ENCODE measurements around the gene DUSP5. TPM values are rescaled to one million over a fixed set of nuclear protein-coding genes. Genes with fewer than 3 reads are reported as not detected.

Gene DUSP5
- total RNA-seq, 2 experiments from 2014 or later, result 0.06 to 0.97 TPM

DNA sequence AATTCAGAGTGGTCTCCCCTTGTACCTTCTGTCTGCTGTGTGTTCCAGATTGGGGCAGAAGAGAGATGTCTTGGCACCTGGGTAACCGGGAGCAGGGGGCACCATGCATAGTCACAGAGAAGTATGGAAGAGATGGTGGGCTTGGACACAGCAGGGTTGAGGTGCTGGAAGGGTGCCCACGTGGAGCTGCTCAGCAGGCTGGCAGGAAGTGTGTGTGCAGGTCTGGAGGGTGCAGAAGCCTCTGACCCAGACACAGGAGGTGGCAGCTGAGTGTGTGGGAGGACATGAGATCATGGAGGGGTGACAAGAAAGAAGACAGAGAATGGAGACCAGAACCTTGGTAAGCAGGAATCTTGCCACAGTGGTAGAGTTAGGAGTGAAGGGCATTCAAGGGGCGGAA, 42.3 kb upstream of the DUSP5 start:
- no peak for TF ChIP-seq EZH2phosphoT487 (IDR thresholded peaks at IDR 0.05; ENCODE audit: borderline replicate concordance, low read depth, low read length)
- TF ChIP-seq, protein P1, sequence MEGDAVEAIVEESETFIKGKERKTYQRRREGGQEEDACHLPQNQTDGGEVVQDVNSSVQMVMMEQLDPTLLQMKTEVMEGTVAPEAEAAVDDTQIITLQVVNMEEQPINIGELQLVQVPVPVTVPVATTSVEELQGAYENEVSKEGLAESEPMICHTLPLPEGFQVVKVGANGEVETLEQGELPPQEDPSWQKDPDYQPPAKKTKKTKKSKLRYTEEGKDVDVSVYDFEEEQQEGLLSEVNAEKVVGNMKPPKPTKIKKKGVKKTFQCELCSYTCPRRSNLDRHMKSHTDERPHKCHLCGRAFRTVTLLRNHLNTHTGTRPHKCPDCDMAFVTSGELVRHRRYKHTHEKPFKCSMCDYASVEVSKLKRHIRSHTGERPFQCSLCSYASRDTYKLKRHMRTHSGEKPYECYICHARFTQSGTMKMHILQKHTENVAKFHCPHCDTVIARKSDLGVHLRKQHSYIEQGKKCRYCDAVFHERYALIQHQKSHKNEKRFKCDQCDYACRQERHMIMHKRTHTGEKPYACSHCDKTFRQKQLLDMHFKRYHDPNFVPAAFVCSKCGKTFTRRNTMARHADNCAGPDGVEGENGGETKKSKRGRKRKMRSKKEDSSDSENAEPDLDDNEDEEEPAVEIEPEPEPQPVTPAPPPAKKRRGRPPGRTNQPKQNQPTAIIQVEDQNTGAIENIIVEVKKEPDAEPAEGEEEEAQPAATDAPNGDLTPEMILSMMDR (conservative IDR thresholded peaks at IDR 0.05; ENCODE audit: low read length), result no peak
- CTCF ChIA-PET (ENCODE audit: unreplicated experiment), result no interaction called here
- H3K27ac ChIP-seq (ENCODE audit: low read depth, low read length, poor library complexity, severe bottlenecking), result no peak overlapping the region
- H3K9me2 ChIP-seq (ENCODE audit: insufficient read depth, low read length), result no peaks in the 10 kb centered on the region
- BruUV-seq (replicated peaks), result no TSS peak
- peak overlapping the region; percentile 75; the same call in 1 of the 2 replicates for H3K4me2 ChIP-seq (ENCODE audit: low read length)
- peak; percentile 27 for DNase-seq (ENCODE audit: low spot score)
- no peaks in the 10 kb centered on the region for H3K36me3 ChIP-seq (ENCODE audit: insufficient read depth, low read length)
- H3K79me2 ChIP-seq (ENCODE audit: insufficient read depth, low read depth, low read length), result no peaks in the 10 kb centered on the region
- H3K9me3 ChIP-seq (ENCODE audit: low read length), result no peaks in the 10 kb centered on the region
- intact Hi-C loops (cut with micrococcal nuclease; ENCODE audit: unreplicated experiment), result loop anchor here (5.0 kb wide), 1 partner anchor 77 kb away; no protein-coding TSS in a partner anchor
- H4K20me1 ChIP-seq (ENCODE audit: insufficient read depth, low read length), result no peaks in the 10 kb centered on the region
- no peak overlapping the region for H3K4me3 ChIP-seq (ENCODE audit: low read depth, low read length, poor library complexity, severe bottlenecking)
- peaks cover 57% of the 10 kb centered on the region for H3K4me1 ChIP-seq (ENCODE audit: insufficient read depth, low read length, poor library complexity, severe bottlenecking)
- H2AFZ ChIP-seq (ENCODE audit: low read length), result no peak overlapping the region
- POLR2A ChIA-PET, result interaction anchor here (0.9 to 1.9 kb wide), 7 partner anchors 9 to 40 kb away, joined by 3 to 11 read pairs (median 4); no protein-coding TSS in a partner anchor

GRCh38 chr10:110456046-110456445, 41.7 kb upstream of the DUSP5 start:
- Histone ChIP-seq H3K27ac (ENCODE audit: low read depth, low read length, poor library complexity, severe bottlenecking) (no peak overlapping the region), H3K36me3 (ENCODE audit: insufficient read depth, low read length) (no peaks in the 10 kb centered on the region), H3K4me3 (ENCODE audit: low read depth, low read length, poor library complexity, severe bottlenecking) (no peak overlapping the region), H3K79me2 (ENCODE audit: insufficient read depth, low read depth, low read length) (no peaks in the 10 kb centered on the region), H2AFZ (ENCODE audit: low read length) (no peak overlapping the region), H4K20me1 (ENCODE audit: insufficient read depth, low read length) (no peaks in the 10 kb centered on the region), H3K4me1 (ENCODE audit: insufficient read depth, low read length, poor library complexity, severe bottlenecking) (peaks cover 63% of the 10 kb centered on the region), H3K9me2 (ENCODE audit: insufficient read depth, low read length) (no peaks in the 10 kb centered on the region), H3K9me3 (ENCODE audit: low read length) (no peaks in the 10 kb centered on the region), H3K4me2 (ENCODE audit: low read length) (peak overlapping the region; percentile 75)
- no peak for TF ChIP-seq EZH2phosphoT487 (IDR thresholded peaks at IDR 0.05; ENCODE audit: borderline replicate concordance, low read depth, low read length)
- TF ChIP-seq, protein P1 (conservative IDR thresholded peaks at IDR 0.05; ENCODE audit: low read length), result no peak
- POLR2A ChIA-PET, result interaction anchor here (0.7 to 1.9 kb wide), 7 partner anchors 9 to 99 kb away, joined by 3 to 11 read pairs (median 4); no protein-coding TSS in a partner anchor
- intact Hi-C loops (cut with micrococcal nuclease; ENCODE audit: unreplicated experiment), result loop anchor here (5.0 kb wide), 1 partner anchor 76 kb away; no protein-coding TSS in a partner anchor
- CTCF ChIA-PET (ENCODE audit: unreplicated experiment), result interaction anchor here (1.0 to 2.1 kb wide), 2 partner anchors 91 to 100 kb away, joined by 4 to 6 read pairs; no protein-coding TSS in a partner anchor
- BruUV-seq (replicated peaks), result no TSS peak
- peak; percentile 36 for DNase-seq (ENCODE audit: low spot score)

GRCh38 chr10:110456523-110457091, 41.1 kb upstream of the DUSP5 start:
- H4K20me1 ChIP-seq (ENCODE audit: insufficient read depth, low read length), result no peaks in the 10 kb centered on the region
- TF ChIP-seq, protein P1 (conservative IDR thresholded peaks at IDR 0.05; ENCODE audit: low read length), result no peak
- no peak for TF ChIP-seq EZH2phosphoT487 (IDR thresholded peaks at IDR 0.05; ENCODE audit: borderline replicate concordance, low read depth, low read length)
- H3K79me2 ChIP-seq (ENCODE audit: insufficient read depth, low read depth, low read length), result no peaks in the 10 kb centered on the region
- no peaks in the 10 kb centered on the region for H3K9me3 ChIP-seq (ENCODE audit: low read length)
- H3K27ac ChIP-seq (ENCODE audit: low read depth, low read length, poor library complexity, severe bottlenecking), result no peak overlapping the region
- no TSS peak for BruUV-seq (replicated peaks)
- no peaks in the 10 kb centered on the region for H3K9me2 ChIP-seq (ENCODE audit: insufficient read depth, low read length)
- H3K4me3 ChIP-seq (ENCODE audit: low read depth, low read length, poor library complexity, severe bottlenecking), result no peak overlapping the region
- H2AFZ ChIP-seq (ENCODE audit: low read length), result no peak overlapping the region
- POLR2A ChIA-PET, result interaction anchor here (0.7 to 3.8 kb wide), 7 partner anchors 10 to 102 kb away, joined by 3 to 25 read pairs (median 4); no protein-coding TSS in a partner anchor
- no peak for DNase-seq (ENCODE audit: low spot score)
- H3K4me1 ChIP-seq (ENCODE audit: insufficient read depth, low read length, poor library complexity, severe bottlenecking), result peaks cover 68% of the 10 kb centered on the region
- CTCF ChIA-PET (ENCODE audit: unreplicated experiment), result interaction anchor here (1.0 to 2.1 kb wide), 3 partner anchors 90 to 101 kb away, joined by 3 to 6 read pairs (median 4); no protein-coding TSS in a partner anchor
- H3K36me3 ChIP-seq (ENCODE audit: insufficient read depth, low read length), result no peaks in the 10 kb centered on the region
- peak overlapping the region; percentile 75 for H3K4me2 ChIP-seq (ENCODE audit: low read length)
- intact Hi-C loops (cut with micrococcal nuclease; ENCODE audit: unreplicated experiment), result loop anchor here (5.0 kb wide), 1 partner anchor 76 kb away; no protein-coding TSS in a partner anchor

Measured in OCI-LY7 (cell line).